ENCODE results near the gene TCTA.

The TCTA gene

DNA sequence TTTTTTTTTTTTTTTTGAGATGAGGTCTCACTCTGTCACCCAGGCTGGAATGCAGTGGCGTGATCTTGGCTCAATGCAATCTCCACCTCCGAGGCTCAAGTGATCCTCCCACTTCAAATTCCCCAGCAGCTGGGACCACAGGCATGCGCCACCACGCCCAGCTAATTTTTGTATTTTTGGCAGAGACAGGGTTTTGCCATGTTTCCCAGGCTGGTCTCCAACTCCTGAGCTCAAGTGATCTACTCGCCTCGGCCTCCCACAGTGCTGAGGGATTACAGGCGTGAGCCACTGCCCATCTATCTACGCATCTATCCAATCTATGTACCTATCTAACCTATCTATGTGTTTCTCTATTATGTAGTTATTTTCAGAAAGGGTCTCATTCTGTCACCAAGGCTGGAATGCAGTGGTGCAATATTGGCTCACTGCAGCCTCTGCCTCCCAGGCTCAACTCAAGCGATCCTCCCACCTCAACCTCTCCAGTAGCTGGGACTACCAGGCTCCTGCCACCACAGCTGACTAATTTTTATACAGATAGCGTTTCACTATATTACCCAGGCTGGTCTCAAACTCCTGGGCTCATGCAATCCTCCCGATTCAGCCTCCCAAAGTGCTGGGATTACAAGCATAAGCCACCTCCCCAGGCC lies 33.9 kb upstream of the TCTA start:
- TF ChIP-seq MYC (IDR thresholded peaks at IDR 0.05; ENCODE audit: low read depth, low read length): no peak
- no peak for TF ChIP-seq MAX (IDR thresholded peaks at IDR 0.05; ENCODE audit: low read depth, low read length)
- no peak for TF ChIP-seq CTCF (IDR thresholded peaks at IDR 0.05; ENCODE audit: low read depth, low read length)
- no peak for TF ChIP-seq POLR2A (IDR thresholded peaks at IDR 0.05; ENCODE audit: extremely low read depth, insufficient read length)
- H3K4me3 ChIP-seq (ENCODE audit: low read depth, low read length): no peak overlapping the region
- peak; percentile 70 for DNase-seq (ENCODE audit: low read depth)

DNA sequence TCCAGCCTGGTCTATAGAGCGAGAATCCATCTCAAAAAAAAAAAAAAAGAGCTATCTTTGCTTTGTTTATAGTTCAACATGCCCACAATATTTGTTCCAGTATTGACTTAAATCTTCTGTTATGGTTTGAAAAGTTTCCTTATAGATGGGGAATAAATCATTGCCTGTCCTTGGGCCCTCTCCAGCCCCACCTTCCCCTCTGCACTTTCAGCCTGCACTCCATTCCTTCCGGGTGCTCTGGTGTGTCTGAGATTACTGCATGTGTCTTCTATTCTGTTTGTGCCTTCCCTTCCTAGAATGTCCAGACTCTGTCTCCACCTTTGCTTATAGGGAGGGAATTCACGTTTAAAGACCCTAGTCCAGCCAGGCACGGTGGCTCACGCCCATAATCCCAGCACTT lies 28.8 kb upstream of the TCTA start:
- no peak for DNase-seq (ENCODE audit: low read depth)
- no peak for TF ChIP-seq CTCF (IDR thresholded peaks at IDR 0.05; ENCODE audit: low read depth, low read length)
- H3K4me3 ChIP-seq (ENCODE audit: low read depth, low read length): no peak overlapping the region

- H3K4me3 ChIP-seq (ENCODE audit: low read depth, low read length): no peak overlapping the region
- DNase-seq (ENCODE audit: low read depth): no peak
- no peak for TF ChIP-seq MYC (IDR thresholded peaks at IDR 0.05; ENCODE audit: low read depth, low read length)
- no peak for TF ChIP-seq MAX (IDR thresholded peaks at IDR 0.05; ENCODE audit: low read depth, low read length)
- no peak for TF ChIP-seq CTCF (IDR thresholded peaks at IDR 0.05; ENCODE audit: low read depth, low read length)
- no peak for TF ChIP-seq POLR2A (IDR thresholded peaks at IDR 0.05; ENCODE audit: extremely low read depth, insufficient read length)
Observed at GRCh38 chr3:49385617-49386016, 26.6 kb upstream of the TCTA start.

DNA sequence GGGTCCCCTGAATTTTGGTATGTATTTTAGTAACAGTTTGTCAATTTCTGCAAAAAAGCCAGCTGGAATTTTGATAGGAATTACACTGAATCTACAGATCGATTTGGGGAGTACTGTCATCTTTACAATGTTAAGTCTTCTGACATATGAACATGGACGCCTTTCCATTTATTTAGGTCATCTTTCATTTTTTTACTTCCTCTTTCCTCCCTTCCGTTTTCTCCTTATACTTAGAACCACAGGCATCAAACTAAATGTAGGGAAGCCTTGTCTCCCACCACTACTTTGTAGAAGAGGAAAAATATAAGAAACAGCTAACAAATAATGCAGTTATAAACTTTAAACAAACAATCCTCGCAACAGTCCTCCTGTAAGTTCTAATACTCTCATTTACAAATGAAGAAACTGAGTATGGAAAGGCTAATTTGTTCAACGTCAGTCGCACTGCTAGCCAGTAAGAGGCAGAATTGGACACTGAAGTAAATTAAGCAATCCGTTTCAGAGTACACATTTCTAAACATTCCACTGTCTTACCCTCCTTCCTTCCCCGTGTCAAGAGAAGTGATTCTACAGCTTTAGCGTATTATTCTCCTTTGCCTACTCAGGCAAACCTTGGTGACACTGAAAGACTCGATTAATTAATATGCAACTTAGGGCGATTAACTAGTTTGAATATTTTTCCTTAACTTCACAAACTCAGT lies 26.0 kb upstream of the TCTA start:
- peak; percentile 70 for DNase-seq (ENCODE audit: low read depth)
- peak overlapping the region; percentile 25 for H3K4me3 ChIP-seq (ENCODE audit: low read depth, low read length)
- TF ChIP-seq MYC (IDR thresholded peaks at IDR 0.05; ENCODE audit: low read depth, low read length): no peak
- TF ChIP-seq CTCF (IDR thresholded peaks at IDR 0.05; ENCODE audit: low read depth, low read length): no peak
- TF ChIP-seq POLR2A (IDR thresholded peaks at IDR 0.05; ENCODE audit: extremely low read depth, insufficient read length): no peak
- no peak for TF ChIP-seq MAX (IDR thresholded peaks at IDR 0.05; ENCODE audit: low read depth, low read length)

- DNase-seq (ENCODE audit: low read depth): no peak
- TF ChIP-seq CTCF (IDR thresholded peaks at IDR 0.05; ENCODE audit: low read depth, low read length): no peak
- no peak for TF ChIP-seq MAX (IDR thresholded peaks at IDR 0.05; ENCODE audit: low read depth, low read length)
- TF ChIP-seq MYC (IDR thresholded peaks at IDR 0.05; ENCODE audit: low read depth, low read length): no peak
- TF ChIP-seq POLR2A (IDR thresholded peaks at IDR 0.05; ENCODE audit: extremely low read depth, insufficient read length): no peak
- H3K4me3 ChIP-seq (ENCODE audit: low read depth, low read length): no peak overlapping the region
Observed at GRCh38 chr3:49387721-49388120, 24.5 kb upstream of the TCTA start.

Measured in NB4 (cell line).